SU-DHL-6 (cell line): ENCODE measurements around the gene ABTB2.

Experiments
- CTCF ChIP-seq: fragments of 200-600 bp; sonication (generic); IDR thresholded peaks from one replicate; pipeline ENCODE4 v1.5.1; 2017; ENCODE audit warnings: antibody characterized with exemption, mild to moderate bottlenecking, low read length, moderate library complexity; ENCODE audit not compliant: insufficient read depth, poor library complexity, severe bottlenecking
- EZH2phosphoT487 ChIP-seq: fragments of 200-600 bp; sonication (generic), shearing (Covaris generic); conservative IDR thresholded peaks from 2 replicates; pipeline ENCODE4 v1.6.1; 2018; ENCODE audit warnings: mild to moderate bottlenecking, antibody characterized with exemption, low read length, moderate library complexity, mixed read lengths

- TF ChIP-seq EZH2phosphoT487 (no peak), CTCF (no peak)
Observed at GRCh38 chr11:34182921-34183685, 174.7 kb downstream of the ABTB2 start.
